GM21576 (cell line): ENCODE data around the gene PRKAR2A.
"Not testable (repeated sequence)": the region's sequence is repeated elsewhere in the genome, so short reads cannot be mapped to it uniquely, and the experiment has no call there.

Source experiments
- ATAC-seq: cut with Tn5 transposase; IDR thresholded peaks from one replicate; pipeline ENCODE4 v1.9.1; 2021; ENCODE audit warnings: mild to moderate bottlenecking, moderate library complexity; ENCODE audit not compliant: unreplicated experiment

Gene PRKAR2A

GRCh38 chr3:48734541-48734940 lies 113.1 kb downstream of the PRKAR2A start:
- not testable (repeated sequence) for ATAC-seq

GRCh38 chr3:48733752-48734518 lies 113.7 kb downstream of the PRKAR2A start:
- ATAC-seq = not testable (repeated sequence)

GRCh38 chr3:48727511-48727910 lies 120.2 kb downstream of the PRKAR2A start:
- no peak for ATAC-seq

GRCh38 chr3:48725185-48725855 lies 122.4 kb downstream of the PRKAR2A start:
- not testable (repeated sequence) for ATAC-seq

GRCh38 chr3:48723725-48724124 lies 123.9 kb downstream of the PRKAR2A start:
- no peak for ATAC-seq

DNA sequence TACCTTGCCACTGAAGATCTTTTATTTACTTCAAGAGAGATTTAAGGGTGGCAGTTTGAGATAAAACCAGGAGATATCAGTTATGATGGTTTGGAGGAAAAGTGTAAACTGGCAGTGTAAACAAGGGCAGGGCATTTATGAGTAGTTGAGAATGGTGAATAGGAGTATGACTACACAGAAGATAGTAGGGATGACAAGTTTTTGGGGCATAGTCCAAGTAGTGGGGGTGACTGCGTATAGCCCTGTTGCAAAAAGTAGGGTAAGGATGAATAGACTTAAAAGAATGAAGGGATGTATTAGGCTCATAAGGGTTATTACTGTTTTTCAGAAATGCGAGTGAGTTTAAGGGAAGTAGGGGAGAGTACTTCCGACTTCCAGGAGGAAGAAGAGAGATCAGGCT lies 124.4 kb downstream of the PRKAR2A start:
- ATAC-seq = not testable (repeated sequence)

GRCh38 chr3:48716982-48717746 lies 130.5 kb downstream of the PRKAR2A start, which contains the start of gene IP6K2:
Gene IP6K2 (minus strand): TSS chr3:48717221. CDS start chr3:48695291, 21,930 bp downstream.
- peak; percentile 97 for ATAC-seq

- no peak for ATAC-seq
Observed at GRCh38 chr3:48716508-48716981, 131.1 kb downstream of the PRKAR2A start.

DNA sequence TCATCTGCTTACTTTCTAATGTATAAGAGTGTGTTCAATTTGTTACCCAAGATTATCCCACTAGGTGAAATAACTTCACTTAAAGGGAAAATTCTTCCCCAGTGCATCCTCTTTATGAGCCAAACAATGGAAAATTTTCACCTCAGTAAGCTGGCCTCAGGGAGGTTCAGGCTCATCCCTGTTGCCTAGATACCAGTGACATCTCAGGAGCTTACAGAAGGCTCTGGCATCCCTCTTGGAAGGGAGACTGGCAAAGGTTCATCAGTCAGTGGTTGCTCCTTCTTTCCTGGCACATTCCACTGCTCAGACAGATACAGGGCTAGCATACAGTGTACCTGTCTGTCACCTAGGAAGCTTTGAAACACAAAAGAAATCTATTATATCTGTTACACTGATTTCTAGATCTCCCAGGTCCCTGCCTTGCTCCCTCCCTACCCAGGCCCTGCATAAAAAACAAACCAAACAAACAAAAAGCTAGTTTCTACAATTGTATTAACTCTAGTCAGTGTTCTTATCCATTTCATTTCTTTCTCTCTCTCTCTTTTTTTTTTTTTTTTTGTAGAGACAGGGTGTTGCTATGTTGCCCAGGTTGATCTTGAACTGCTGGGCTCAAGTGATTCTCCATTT lies 132.4 kb downstream of the PRKAR2A start:
- no peak for ATAC-seq

DNA sequence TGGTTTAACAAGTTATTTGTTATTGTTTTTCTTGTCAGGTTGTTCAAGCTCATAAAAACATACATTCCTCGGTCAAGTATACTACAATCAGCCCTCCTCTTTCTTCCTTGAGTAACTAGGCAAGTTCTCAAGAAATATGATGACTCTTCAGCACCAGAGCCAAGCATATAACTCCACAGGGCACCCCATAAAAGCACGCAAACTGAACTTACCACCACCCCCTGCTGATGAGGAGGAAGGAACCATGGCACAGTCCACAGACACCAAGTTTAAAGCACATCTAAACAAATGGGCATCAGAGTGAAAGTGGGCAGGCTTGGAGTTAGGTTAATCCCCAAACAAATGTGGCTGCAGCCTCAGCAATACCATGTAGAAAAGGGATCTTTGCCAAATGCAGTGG lies 135.9 kb downstream of the PRKAR2A start:
- no peak for ATAC-seq

DNA sequence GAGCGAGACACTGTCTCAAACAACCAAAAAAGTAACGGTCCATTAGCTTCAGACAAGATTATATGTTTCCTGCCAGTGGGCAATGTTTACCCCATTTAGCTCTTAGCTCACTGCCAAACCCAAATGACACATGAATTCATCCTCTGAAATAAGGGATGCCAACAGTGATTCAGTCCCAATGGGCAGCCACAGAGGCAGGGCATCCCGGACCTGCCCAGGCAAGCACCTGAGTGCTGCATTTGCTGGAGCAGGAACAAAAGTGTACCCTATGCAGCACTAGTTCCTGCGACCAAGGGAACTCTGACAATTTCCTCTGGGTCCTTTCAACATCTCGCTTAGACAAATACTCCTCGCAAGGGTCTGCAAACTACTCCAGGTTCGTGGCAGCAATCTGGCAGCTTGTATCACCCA lies 138.6 kb downstream of the PRKAR2A start:
- no peak for ATAC-seq

GRCh38 chr3:48708481-48708889 lies 139.2 kb downstream of the PRKAR2A start:
- ATAC-seq = no peak

- ATAC-seq = no peak
Observed at GRCh38 chr3:48707157-48707556, 140.5 kb downstream of the PRKAR2A start.

GRCh38 chr3:48702320-48702920 lies 145.3 kb downstream of the PRKAR2A start:
- no peak for ATAC-seq

- ATAC-seq = no peak
Observed at GRCh38 chr3:48700731-48701405, 146.8 kb downstream of the PRKAR2A start.

GRCh38 chr3:48698891-48699290 lies 148.8 kb downstream of the PRKAR2A start:
- no peak for ATAC-seq

DNA sequence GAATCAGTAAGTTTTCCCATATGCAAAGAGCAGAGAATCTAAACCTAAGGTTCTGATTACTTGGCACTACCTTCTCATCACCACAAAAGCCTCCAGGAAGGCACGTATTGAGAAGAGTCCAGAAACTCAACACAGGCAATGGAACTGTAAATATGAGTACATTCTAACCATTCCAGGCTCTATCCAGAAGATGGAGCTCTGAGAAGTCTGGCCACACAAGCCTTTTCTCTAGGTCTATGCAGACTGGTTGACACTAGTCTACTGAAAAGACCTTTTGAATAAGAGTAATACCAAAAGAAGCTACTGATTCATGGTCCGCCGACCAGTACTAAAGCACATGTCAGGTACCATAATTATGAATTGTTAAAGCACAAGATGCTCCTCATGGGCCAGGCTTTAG lies 149.7 kb downstream of the PRKAR2A start:
- ATAC-seq = no peak

DNA sequence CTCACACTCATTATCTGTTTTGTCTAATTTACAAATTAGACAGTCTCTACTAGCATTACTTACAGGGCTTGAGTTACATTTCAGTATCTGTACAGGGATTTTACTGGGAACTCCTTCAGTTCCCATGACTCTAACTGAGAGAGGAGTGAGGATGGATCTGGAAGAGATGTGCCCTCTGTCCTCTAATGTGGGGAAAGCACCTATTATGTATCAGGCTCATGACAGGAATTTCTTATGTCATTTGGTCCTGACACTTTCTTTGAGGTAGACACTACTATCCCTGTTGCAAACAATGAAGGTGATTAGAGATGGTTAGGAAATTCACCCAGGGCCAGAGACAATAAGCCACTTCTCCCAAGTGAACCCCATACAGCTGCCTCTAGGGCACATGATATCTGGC lies 151.1 kb downstream of the PRKAR2A start:
- ATAC-seq = no peak
